Fibroblast of mammary gland (primary cell): ENCODE results near the gene SALL4.
"Not testable (repeated sequence)": the region's sequence is repeated elsewhere in the genome, so short reads cannot be mapped to it uniquely, and the experiment has no call there.

Experiments
- DNase-seq: peaks from one replicate; pipeline ENCODE4 v3.0.0-alpha.2; 2010; ENCODE audit warnings: low read depth
- H3K4me3 ChIP-seq: 2 replicates; pipeline ENCODE4 v1.5.1; 2011; ENCODE audit warnings: low read depth, mild to moderate bottlenecking, low read length, moderate library complexity; ENCODE audit not compliant: control insufficient read depth
- TF ChIP-seq, protein P1 (sequence below): conservative IDR thresholded peaks from 2 replicates; pipeline ENCODE4 v1.5.1; 2011; ENCODE audit warnings: low read depth, low read length, inconsistent platforms; ENCODE audit not compliant: control insufficient read depth, insufficient read depth

Gene SALL4

DNA sequence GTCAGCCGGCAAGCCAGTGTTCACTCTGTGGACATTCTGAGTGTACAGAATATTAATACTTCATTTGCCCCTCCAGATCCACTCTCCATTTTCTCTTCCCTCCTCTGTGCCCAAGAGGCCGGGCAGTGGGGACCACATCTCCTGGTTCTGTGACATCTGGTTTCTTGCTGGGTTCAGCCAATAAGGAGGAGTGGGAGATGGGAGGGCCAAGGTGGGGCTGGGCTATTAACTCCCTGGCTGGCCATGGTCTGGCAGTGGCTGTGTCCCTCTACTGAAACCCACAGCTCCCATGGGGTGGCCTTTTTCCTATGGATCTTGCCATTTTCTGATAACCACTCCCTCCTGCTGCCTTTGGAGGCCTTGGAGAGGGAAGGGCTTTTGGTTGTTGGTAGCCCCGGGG lies 30.0 kb upstream of the SALL4 start:
- no peak overlapping the region for H3K4me3 ChIP-seq
- no peak for DNase-seq

DNA sequence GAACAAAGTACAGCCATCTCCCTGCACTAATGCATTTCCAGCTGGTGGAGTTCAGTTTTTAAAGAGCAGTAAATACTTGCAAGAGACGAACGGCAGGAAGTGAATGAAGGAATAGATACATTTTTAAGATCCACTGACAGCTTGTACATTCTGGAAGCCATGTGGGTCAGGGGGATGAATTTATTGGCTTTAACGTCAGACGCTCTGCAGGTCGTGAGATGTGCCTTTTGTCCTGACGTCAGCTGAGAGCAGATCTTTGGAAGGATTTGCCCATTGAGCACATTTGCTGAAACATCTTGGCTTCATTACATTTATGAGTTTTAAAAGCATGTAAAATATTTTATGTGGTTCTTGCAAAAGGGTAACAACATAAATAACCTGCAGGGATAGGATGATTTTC lies 29.5 kb upstream of the SALL4 start:
- peak; percentile 43 for DNase-seq
- TF ChIP-seq, protein P1, sequence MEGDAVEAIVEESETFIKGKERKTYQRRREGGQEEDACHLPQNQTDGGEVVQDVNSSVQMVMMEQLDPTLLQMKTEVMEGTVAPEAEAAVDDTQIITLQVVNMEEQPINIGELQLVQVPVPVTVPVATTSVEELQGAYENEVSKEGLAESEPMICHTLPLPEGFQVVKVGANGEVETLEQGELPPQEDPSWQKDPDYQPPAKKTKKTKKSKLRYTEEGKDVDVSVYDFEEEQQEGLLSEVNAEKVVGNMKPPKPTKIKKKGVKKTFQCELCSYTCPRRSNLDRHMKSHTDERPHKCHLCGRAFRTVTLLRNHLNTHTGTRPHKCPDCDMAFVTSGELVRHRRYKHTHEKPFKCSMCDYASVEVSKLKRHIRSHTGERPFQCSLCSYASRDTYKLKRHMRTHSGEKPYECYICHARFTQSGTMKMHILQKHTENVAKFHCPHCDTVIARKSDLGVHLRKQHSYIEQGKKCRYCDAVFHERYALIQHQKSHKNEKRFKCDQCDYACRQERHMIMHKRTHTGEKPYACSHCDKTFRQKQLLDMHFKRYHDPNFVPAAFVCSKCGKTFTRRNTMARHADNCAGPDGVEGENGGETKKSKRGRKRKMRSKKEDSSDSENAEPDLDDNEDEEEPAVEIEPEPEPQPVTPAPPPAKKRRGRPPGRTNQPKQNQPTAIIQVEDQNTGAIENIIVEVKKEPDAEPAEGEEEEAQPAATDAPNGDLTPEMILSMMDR = no peak
- no peak overlapping the region for H3K4me3 ChIP-seq

More for the DNA sequence above, 30.0 kb upstream of the SALL4 start:
- TF ChIP-seq, protein P1 = no peak

DNA sequence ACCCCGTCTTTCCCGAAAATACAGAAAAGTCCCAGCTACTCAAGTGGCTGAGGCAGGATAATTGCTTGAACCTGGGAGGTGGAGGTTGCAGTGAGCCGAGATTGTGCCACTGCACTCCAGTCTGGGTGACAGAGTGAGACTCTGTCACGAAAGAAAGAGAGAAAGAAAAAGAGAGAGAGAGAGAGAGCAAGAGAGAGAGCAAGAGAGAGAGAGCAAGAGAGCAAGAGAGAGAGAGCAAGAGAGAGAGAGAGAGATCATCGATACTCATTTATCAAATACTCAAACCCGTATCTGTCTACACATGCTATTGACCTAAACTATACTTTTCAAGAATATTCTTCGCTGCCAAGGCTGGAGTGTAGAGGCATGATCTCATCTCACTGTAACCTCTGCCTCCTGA lies 28.2 kb upstream of the SALL4 start:
- TF ChIP-seq, protein P1 = no peak
- H3K4me3 ChIP-seq = no peak overlapping the region
- no peak for DNase-seq

DNA sequence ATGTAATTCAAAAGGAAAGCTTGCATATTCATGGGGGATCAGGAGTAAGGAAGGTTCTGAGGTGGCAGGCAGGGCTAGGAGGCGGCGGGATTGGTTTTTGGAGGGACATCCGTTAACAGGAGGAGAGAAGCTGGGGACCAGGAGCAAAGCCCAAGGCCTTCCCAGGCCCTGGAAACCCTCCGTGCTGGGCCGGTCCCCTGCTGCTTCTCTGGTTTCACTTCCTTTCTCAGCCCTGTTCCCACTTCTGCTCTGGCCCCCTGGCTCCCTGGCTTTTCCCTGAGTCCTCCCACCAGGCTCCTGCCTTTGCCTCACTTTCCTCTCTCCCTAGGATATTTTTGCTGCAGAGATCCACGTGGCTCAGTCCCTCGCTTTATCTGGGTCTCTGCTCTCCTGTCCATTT lies 26.4 kb upstream of the SALL4 start:
- no peak for DNase-seq
- H3K4me3 ChIP-seq = no peak overlapping the region
- TF ChIP-seq, protein P1 = no peak

DNA sequence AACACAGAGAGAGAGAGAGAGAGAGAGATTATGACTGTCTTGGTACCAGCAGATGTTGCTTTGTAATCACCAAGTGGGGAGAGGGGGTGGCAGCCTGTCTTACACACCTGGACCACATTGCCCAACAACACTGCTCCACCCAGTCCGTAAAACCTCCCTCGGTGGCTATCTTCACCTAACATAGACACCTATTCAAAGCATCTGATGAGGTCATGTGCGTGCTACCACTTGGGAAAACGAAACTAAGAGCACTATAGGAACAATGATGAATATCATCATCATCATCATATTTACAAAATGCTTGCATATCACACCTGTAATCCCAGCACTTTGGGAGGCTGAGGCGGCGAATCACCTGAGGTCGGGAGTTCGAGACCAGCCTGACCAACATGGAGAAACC lies 24.1 kb upstream of the SALL4 start:
- TF ChIP-seq, protein P1 = no peak
- DNase-seq = no peak
- no peak overlapping the region for H3K4me3 ChIP-seq

DNA sequence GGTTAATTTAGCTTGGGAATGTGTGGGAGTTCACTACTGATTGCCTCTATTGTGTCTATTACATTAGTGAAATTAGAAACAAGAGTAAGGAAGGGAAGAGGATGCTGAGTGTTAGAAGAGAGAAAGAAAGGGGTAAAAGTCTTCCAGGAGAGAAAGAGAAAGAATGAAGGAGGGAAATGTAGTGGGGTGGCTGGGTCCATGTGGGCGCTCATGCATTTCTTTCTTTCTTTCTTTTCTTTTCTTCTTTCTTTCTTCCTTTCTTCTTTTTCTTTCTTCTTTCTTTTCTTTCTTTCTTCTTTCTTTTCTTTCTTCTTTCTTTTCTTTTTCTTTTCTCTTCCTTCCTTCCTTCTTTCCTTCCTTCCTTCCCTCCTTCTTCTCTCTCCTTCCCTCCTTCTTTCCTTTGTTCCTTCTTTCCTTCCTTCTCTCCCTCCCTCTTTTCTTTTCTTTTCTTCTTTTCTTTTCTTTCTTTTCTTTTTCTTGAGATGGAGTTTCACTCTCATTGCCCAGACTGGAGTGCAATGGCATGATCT lies 16.2 kb upstream of the SALL4 start:
- TF ChIP-seq, protein P1 = no peak
- no peak overlapping the region for H3K4me3 ChIP-seq
- no peak for DNase-seq

DNA sequence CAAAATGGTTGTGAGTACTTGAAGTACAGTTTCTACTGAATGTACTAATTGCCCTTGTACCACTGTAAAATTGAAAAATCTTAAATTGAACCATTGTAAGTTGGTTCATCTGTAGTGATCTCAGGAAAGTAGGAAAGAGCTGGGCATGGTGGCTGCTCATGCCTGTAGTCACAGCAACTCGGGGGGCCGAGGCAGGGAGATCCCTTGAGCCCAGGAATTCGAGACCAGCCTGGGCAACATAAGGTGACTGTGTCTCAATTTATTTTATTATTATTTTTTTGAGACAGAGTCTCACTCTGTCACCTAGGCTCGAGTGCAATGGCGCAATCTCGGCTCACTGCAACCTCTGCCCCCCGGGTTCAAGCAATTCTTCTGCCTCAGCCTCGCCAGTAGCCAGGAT lies 14.5 kb upstream of the SALL4 start:
- not testable (repeated sequence) for H3K4me3 ChIP-seq, DNase-seq
